Inflammatory macrophage (primary cell): ENCODE data around the gene TASOR.
"Not testable (repeated sequence)": the region's sequence is repeated elsewhere in the genome, so short reads cannot be mapped to it uniquely, and the experiment has no call there.

Experiments
- DNase-seq, 2 donors: peaks; one replicate each; pipeline ENCODE4 v3.0.0-alpha.2; 2020 to 2022
- total RNA-seq, 18 experiments: gene quantifications; one replicate each; lab custom pipeline; 2026; ENCODE audit warnings: mixed read lengths in 6 of 18, inconsistent platforms in 2 of 18; lab: John Stamatoyannopoulos, UW

TASOR gene
- 39.2 to 240 (median 136) reads per million in 18 experiments for total RNA-seq

- DNase-seq, result peak; percentile 88 to 91
Observed at GRCh38 chr3:56683122-56683817, at the start of gene TASOR. TASOR (minus strand) TSS chr3:56683265; CDS start chr3:56683006, 259 bp downstream.

- no peak for DNase-seq
Observed at GRCh38 chr3:56732109-56732508, 49.0 kb upstream of the TASOR start.

- DNase-seq, result no peak
Observed at GRCh38 chr3:56725175-56725574, 42.1 kb upstream of the TASOR start.

- no peak for DNase-seq
Observed at GRCh38 chr3:56724676-56725075, 41.6 kb upstream of the TASOR start.

GRCh38 chr3:56720849-56721248, 37.8 kb upstream of the TASOR start:
- DNase-seq, result no peak

GRCh38 chr3:56718809-56719208, 35.7 kb upstream of the TASOR start:
- DNase-seq, result not testable (repeated sequence)

GRCh38 chr3:56711344-56711743, 28.3 kb upstream of the TASOR start:
- DNase-seq, result no peak

GRCh38 chr3:56707412-56707811, 24.3 kb upstream of the TASOR start:
- not testable (repeated sequence) for DNase-seq

GRCh38 chr3:56706629-56707028, 23.6 kb upstream of the TASOR start:
- DNase-seq, result no peak

GRCh38 chr3:56704706-56705105, 21.6 kb upstream of the TASOR start:
- DNase-seq, result no peak

- peak; percentile 82 to 83 for DNase-seq
Observed at GRCh38 chr3:56702490-56703315, 19.6 kb upstream of the TASOR start.

- DNase-seq, result no peak
Observed at GRCh38 chr3:56700151-56700550, 17.1 kb upstream of the TASOR start.

GRCh38 chr3:56694867-56695683, 12.0 kb upstream of the TASOR start:
- DNase-seq, result peak; percentile 4 to 48

- DNase-seq, result peak; percentile 96
Observed at GRCh38 chr3:56693750-56694149, 10.7 kb upstream of the TASOR start.

GRCh38 chr3:56692520-56693433, 9.7 kb upstream of the TASOR start:
- peak; percentile 22 to 40 for DNase-seq

- not testable (repeated sequence) for DNase-seq
Observed at GRCh38 chr3:56692001-56692365, 8.9 kb upstream of the TASOR start.

- no peak for DNase-seq
Observed at GRCh38 chr3:56691165-56692000, 8.3 kb upstream of the TASOR start.

GRCh38 chr3:56689303-56689702, 6.2 kb upstream of the TASOR start:
- DNase-seq, result no peak

GRCh38 chr3:56688191-56688590, 5.1 kb upstream of the TASOR start:
- DNase-seq, result no peak

GRCh38 chr3:56684029-56684428, 964 bp upstream of the TASOR start:
- no peak for DNase-seq
